Colonic mucosa (tissue), 4 donors: ENCODE measurements around the gene THAP7. TPM values are rescaled to one million over a fixed set of nuclear protein-coding genes. Genes with fewer than 3 reads are reported as not detected.

ENCODE experiments used
- DNase-seq: peaks from one replicate; pipeline ENCODE4 v3.0.0-alpha.2; 2020
- H3K27ac ChIP-seq: fragments of 200-600 bp; one replicate; pipeline ENCODE4 v1.8.0; 2021
- H3K27me3 ChIP-seq: fragments of 200-600 bp; one replicate; pipeline ENCODE4 v1.8.0; 2021
- H3K36me3 ChIP-seq: fragments of 200-600 bp; one replicate; pipeline ENCODE4 v1.8.0; 2021
- H3K4me1 ChIP-seq: fragments of 200-600 bp; one replicate; pipeline ENCODE4 v1.8.0; 2021; ENCODE audit warnings: mild to moderate bottlenecking
- H3K4me3 ChIP-seq: fragments of 200-600 bp; one replicate; pipeline ENCODE4 v1.8.0; 2021
- H3K9ac ChIP-seq, 2 donors: one replicate each; pipeline ENCODE4 v1.7.0; 2013; ENCODE audit warnings: control low read depth in 2 of 2, low read depth in 2 of 2, low read length in 2 of 2
- H3K9me3 ChIP-seq: fragments of 200-600 bp; one replicate; pipeline ENCODE4 v1.8.0; 2021
- intact Hi-C: fragments of 100-400 bp; cut with DNase I; formaldehyde crosslinking; loops from one replicate; pipeline ENCODE4 v1.14.1; 2022
- total RNA-seq, 2 donors: library from RNA; stranded (reverse); fragmentation: NEBNext Ultra II Directional in 1 of 2; extraction: Animal tissue kit (Norgen Biotek cat#: 25700) in 1 of 2; gene quantifications; one replicate each; pipeline ENCODE4 v1.2.1, GENCODE V29; 2021
- TF ChIP-seq, protein P1 (sequence below): fragments of 200-600 bp; IDR thresholded peaks from one replicate; pipeline ENCODE4 v1.8.0; 2022; ENCODE audit warnings: antibody characterized with exemption, mild to moderate bottlenecking
- donor health status: healthy.
- donor health status: DM: no; HTN: no; CAD: no.
- donor health status: DM: no; HTN: no; CAD: no.

The THAP7 gene
- total RNA-seq, 2 donors from 2014 or later: 12.9 to 23.3 TPM

DNA sequence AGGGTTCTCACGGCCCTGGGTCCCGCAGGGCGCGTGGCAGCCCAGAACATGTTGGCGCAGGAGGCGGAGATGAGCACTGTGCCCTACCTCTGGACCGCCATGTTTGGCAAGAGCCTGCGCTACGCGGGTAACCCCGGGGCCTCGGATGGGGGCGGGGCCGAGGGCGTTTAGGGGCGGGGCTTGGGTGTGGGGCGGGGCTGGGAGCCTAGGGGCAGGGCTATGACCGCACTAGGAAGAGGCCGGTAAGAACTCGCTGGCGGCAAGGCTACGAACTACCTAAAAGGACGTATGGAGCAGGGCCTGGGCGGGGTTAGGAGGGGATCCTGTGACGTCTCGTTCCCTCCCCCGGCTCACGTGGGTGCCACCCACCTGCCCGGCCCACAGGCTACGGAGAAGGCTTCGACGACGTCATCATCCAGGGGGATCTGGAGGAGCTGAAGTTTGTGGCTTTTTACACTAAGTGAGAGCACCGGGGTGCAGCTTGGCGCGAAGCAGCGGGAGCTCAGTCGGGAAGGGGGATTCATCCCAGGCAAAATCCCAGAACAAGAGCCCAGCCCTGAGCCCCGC is 22.6 kb downstream of the THAP7 start:
- Histone ChIP-seq H3K9ac (peak overlapping the region; percentile 47 to 64), H3K36me3 (no peaks in the 10 kb centered on the region), H3K27me3 (no peaks in the 10 kb centered on the region), H3K4me1 (peaks cover 12% of the 10 kb centered on the region), H3K9me3 (no peaks in the 10 kb centered on the region), H3K4me3 (peak overlapping the region; percentile 7), H3K27ac (no peak overlapping the region)
- intact Hi-C loops: no loop called here
- DNase-seq: peak; percentile 89
- TF ChIP-seq, protein P1, sequence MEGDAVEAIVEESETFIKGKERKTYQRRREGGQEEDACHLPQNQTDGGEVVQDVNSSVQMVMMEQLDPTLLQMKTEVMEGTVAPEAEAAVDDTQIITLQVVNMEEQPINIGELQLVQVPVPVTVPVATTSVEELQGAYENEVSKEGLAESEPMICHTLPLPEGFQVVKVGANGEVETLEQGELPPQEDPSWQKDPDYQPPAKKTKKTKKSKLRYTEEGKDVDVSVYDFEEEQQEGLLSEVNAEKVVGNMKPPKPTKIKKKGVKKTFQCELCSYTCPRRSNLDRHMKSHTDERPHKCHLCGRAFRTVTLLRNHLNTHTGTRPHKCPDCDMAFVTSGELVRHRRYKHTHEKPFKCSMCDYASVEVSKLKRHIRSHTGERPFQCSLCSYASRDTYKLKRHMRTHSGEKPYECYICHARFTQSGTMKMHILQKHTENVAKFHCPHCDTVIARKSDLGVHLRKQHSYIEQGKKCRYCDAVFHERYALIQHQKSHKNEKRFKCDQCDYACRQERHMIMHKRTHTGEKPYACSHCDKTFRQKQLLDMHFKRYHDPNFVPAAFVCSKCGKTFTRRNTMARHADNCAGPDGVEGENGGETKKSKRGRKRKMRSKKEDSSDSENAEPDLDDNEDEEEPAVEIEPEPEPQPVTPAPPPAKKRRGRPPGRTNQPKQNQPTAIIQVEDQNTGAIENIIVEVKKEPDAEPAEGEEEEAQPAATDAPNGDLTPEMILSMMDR: no peak

GRCh38 chr22:20978419-20978818 is 23.5 kb downstream of the THAP7 start:
- no peak overlapping the region for H3K27ac ChIP-seq
- peaks cover 12% of the 10 kb centered on the region for H3K4me1 ChIP-seq
- DNase-seq: no peak
- H3K9me3 ChIP-seq: no peaks in the 10 kb centered on the region
- no peak overlapping the region for H3K9ac ChIP-seq
- H3K36me3 ChIP-seq: no peaks in the 10 kb centered on the region
- no peaks in the 10 kb centered on the region for H3K27me3 ChIP-seq
- TF ChIP-seq, protein P1: no peak
- intact Hi-C loops: no loop called here
- H3K4me3 ChIP-seq: no peak overlapping the region

GRCh38 chr22:20977516-20978170 is 24.3 kb downstream of the THAP7 start:
- H3K9ac ChIP-seq: no peak overlapping the region
- H3K27me3 ChIP-seq: no peaks in the 10 kb centered on the region
- H3K27ac ChIP-seq: no peak overlapping the region
- DNase-seq: no peak
- peaks cover 7% of the 10 kb centered on the region for H3K4me1 ChIP-seq
- TF ChIP-seq, protein P1: no peak
- H3K4me3 ChIP-seq: no peak overlapping the region
- H3K36me3 ChIP-seq: no peaks in the 10 kb centered on the region
- intact Hi-C loops: no loop called here
- no peaks in the 10 kb centered on the region for H3K9me3 ChIP-seq

DNA sequence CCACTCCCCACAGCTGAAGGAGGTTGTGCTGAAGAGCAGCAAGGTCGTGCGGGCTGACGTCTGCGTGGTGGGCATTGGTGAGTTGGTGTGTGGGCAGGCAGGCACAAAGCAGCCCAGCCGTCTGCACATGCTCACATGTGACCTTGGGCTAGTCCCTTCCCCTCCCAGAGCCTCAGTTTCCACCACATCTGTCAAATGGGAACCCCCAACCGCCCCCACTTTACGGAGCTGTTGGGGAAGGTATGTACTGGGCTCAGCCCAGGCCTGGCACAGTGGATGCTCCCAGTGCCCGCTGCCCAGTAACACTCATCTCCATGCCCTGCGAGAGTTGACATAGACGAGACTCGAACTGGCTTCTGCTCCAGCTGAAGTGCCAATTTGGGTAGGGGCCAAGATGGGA is 24.9 kb downstream of the THAP7 start:
- no peaks in the 10 kb centered on the region for H3K36me3 ChIP-seq
- peaks cover 7% of the 10 kb centered on the region for H3K4me1 ChIP-seq
- no peak overlapping the region for H3K27ac ChIP-seq
- no peak overlapping the region for H3K4me3 ChIP-seq
- H3K9me3 ChIP-seq: no peaks in the 10 kb centered on the region
- TF ChIP-seq, protein P1: no peak
- no peaks in the 10 kb centered on the region for H3K27me3 ChIP-seq
- no peak overlapping the region for H3K9ac ChIP-seq
- no peak for DNase-seq
- intact Hi-C loops: no loop called here

DNA sequence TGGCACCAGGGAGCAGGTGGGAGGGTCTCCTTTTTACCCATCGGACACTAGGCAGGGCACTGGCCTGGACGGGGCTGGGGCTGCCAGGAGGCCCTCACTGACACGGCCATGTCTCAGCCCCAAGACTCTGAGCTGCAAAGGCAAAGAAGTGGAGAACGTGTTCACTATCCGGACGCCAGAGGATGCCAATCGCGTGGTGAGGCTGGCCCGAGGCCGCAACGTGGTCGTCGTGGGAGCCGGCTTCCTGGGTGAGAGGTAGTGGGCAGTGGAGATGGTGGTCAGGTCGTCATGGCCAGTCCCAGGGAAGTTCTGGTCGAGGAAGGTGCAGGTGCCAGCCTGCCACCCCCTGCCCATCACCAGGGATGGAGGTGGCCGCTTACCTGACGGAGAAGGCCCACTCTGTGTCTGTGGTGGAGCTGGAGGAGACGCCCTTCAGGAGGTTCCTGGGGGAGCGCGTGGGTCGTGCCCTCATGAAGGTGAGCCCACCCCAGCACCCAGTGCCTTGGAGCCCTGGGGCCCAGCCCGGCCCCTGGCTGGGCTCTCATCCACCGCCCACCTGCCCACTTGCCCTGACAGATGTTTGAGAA is 25.5 kb downstream of the THAP7 start:
- no peaks in the 10 kb centered on the region for H3K27me3 ChIP-seq
- no peaks in the 10 kb centered on the region for H3K36me3 ChIP-seq
- TF ChIP-seq, protein P1: no peak
- no peak overlapping the region for H3K4me3 ChIP-seq
- no peak overlapping the region for H3K9ac ChIP-seq
- DNase-seq: no peak
- H3K9me3 ChIP-seq: no peaks in the 10 kb centered on the region
- intact Hi-C loops: no loop called here
- peaks cover 5% of the 10 kb centered on the region for H3K4me1 ChIP-seq
- H3K27ac ChIP-seq: no peak overlapping the region
